Measurements from ENCODE around the gene SLC52A3.
A peak's percentile ranks its signal among the peaks of the same experiment; 100 is the strongest.
"Not testable (repeated sequence)": the region's sequence is repeated elsewhere in the genome, so short reads cannot be mapped to it uniquely, and the experiment has no call there.

The SLC52A3 gene

GRCh38 chr20:728256-728944 is 39.9 kb downstream of the SLC52A3 start:
- peak; percentile 95 for DNase-seq (ENCODE audit: low spot score)

- DNase-seq (ENCODE audit: low spot score), result no peak
Measured at GRCh38 chr20:726160-726559, 42.1 kb downstream of the SLC52A3 start.

GRCh38 chr20:725491-725890 is 42.8 kb downstream of the SLC52A3 start:
- DNase-seq (ENCODE audit: low spot score), result no peak

GRCh38 chr20:724797-725196 is 43.5 kb downstream of the SLC52A3 start:
- not testable (repeated sequence) for DNase-seq (ENCODE audit: low spot score)

GRCh38 chr20:723756-724155 is 44.5 kb downstream of the SLC52A3 start:
- no peak for DNase-seq (ENCODE audit: low spot score)

- no peak for DNase-seq (ENCODE audit: low spot score)
Measured at GRCh38 chr20:722822-723644, 45.3 kb downstream of the SLC52A3 start.

GRCh38 chr20:721876-722275 is 46.4 kb downstream of the SLC52A3 start:
- no peak for DNase-seq (ENCODE audit: low spot score)

GRCh38 chr20:719816-720215 is 48.5 kb downstream of the SLC52A3 start:
- DNase-seq (ENCODE audit: low spot score), result peak; percentile 87

- no peak for DNase-seq (ENCODE audit: low spot score)
Measured at GRCh38 chr20:719068-719467, 49.2 kb downstream of the SLC52A3 start.

GRCh38 chr20:717832-718231 is 50.5 kb downstream of the SLC52A3 start:
- no peak for DNase-seq (ENCODE audit: low spot score)

GRCh38 chr20:717271-717670 is 51.0 kb downstream of the SLC52A3 start:
- DNase-seq (ENCODE audit: low spot score), result no peak

GRCh38 chr20:714453-714852 is 53.8 kb downstream of the SLC52A3 start:
- DNase-seq (ENCODE audit: low spot score), result no peak

- no peak for DNase-seq (ENCODE audit: low spot score)
Measured at GRCh38 chr20:711576-711975, 56.7 kb downstream of the SLC52A3 start.

GRCh38 chr20:710780-711450 is 57.4 kb downstream of the SLC52A3 start:
- no peak for DNase-seq (ENCODE audit: low spot score)

Measured in D341Med (cell line).